ENCODE measurements around the gene THRA. TPM values are rescaled to one million over a fixed set of nuclear protein-coding genes. Genes with fewer than 3 reads are reported as not detected.

The THRA gene
- total RNA-seq, 1 experiment from 2014 or later: 10.1 TPM

Small RNA genes within 50 kb of the gene (microRNA-seq; reads per million reads assigned to microRNA genes)
- 0.58 reads per million for gene MIR6884 (ENCODE audit: borderline microRNAs expressed)

Other genes with a start within 250 kb of the THRA start
- gene IKZF3, start 198.7 kb upstream of the THRA start, total RNA-seq (2021): 0.22 and 0.31 TPM in 2 replicates
- not detected in 2 replicates for gene ZPBP2, start 194.8 kb upstream of the THRA start, total RNA-seq (2021)
- gene GSDMB, start 144.3 kb upstream of the THRA start, total RNA-seq (2021): 6.6 and 8.5 TPM in 2 replicates
- 58.6 and 63.3 TPM in 2 replicates for gene ORMDL3, start 135.4 kb upstream of the THRA start, total RNA-seq (2021)
- gene LRRC3C, start 135.2 kb upstream of the THRA start, total RNA-seq (2021): not detected in 2 replicates
- gene GSDMA, start 100.0 kb upstream of the THRA start, total RNA-seq (2021): not detected in 2 replicates
- gene PSMD3, start 82.2 kb upstream of the THRA start, total RNA-seq (2021): 174 and 177 TPM in 2 replicates
- gene CSF3, start 47.5 kb upstream of the THRA start, total RNA-seq (2021): not detected in 2 replicates
- 104 and 105 TPM in 2 replicates for gene MED24, start 8.6 kb upstream of the THRA start, total RNA-seq (2021)
- 8.6 and 8.7 TPM in 2 replicates for gene NR1D1, start 37.6 kb downstream of the THRA start, total RNA-seq (2021)
- gene MSL1, start 59.0 kb downstream of the THRA start, total RNA-seq (2021): 101 and 105 TPM in 2 replicates
- gene CASC3, start 77.6 kb downstream of the THRA start, total RNA-seq (2021): 123 and 137 TPM in 2 replicates
- gene RAPGEFL1, start 114.5 kb downstream of the THRA start, total RNA-seq (2021): 23.6 and 24.8 TPM in 2 replicates
- 22.2 and 24.2 TPM in 2 replicates for gene WIPF2, start 156.3 kb downstream of the THRA start, total RNA-seq (2021)
- gene CDC6, start 224.9 kb downstream of the THRA start, total RNA-seq (2021): 131 and 141 TPM in 2 replicates
- 16.7 and 17.6 TPM in 2 replicates for gene RARA, start 246.2 kb downstream of the THRA start, total RNA-seq (2021)